Loucy (cell line): ENCODE measurements around the gene SMAD5.

ENCODE experiments used
- H2AFZ ChIP-seq: fragments of 200-600 bp; sonication (generic); 2 replicates; pipeline ENCODE4 v1.6.0; 2016; ENCODE audit warnings: antibody characterized with exemption, mild to moderate bottlenecking, low read length, moderate library complexity
- H3F3A ChIP-seq: fragments of 200-600 bp; 2 replicates; pipeline ENCODE4 v1.6.0; 2016; ENCODE audit warnings: antibody characterized with exemption, low read depth, mild to moderate bottlenecking
- H3K27me3 ChIP-seq: fragments of 200-600 bp; sonication (generic); 2 replicates; pipeline ENCODE4 v1.6.1; 2014; ENCODE audit warnings: low read length, mild to moderate bottlenecking; ENCODE audit not compliant: insufficient read depth, poor library complexity, severe bottlenecking
- H3K36me3 ChIP-seq: fragments of 200-600 bp; sonication (generic); 2 replicates; pipeline ENCODE4 v1.6.1; 2016; ENCODE audit warnings: low read length; ENCODE audit not compliant: insufficient read depth
- H3K4me1 ChIP-seq: fragments of 200-600 bp; sonication (generic); 2 replicates; pipeline ENCODE4 v1.5.1; 2014; ENCODE audit warnings: low read length, mild to moderate bottlenecking; ENCODE audit not compliant: insufficient read depth, poor library complexity, severe bottlenecking
- H3K4me2 ChIP-seq: fragments of 200-600 bp; sonication (generic); 2 replicates; pipeline ENCODE4 v1.6.0; 2014; ENCODE audit warnings: antibody characterized with exemption, low read length, low read depth, mild to moderate bottlenecking; ENCODE audit not compliant: poor library complexity, severe bottlenecking
- H3K4me3 ChIP-seq: fragments of 200-600 bp; sonication (generic); 2 replicates; pipeline ENCODE4 v1.5.1; 2014; ENCODE audit warnings: low read length, mild to moderate bottlenecking, mixed read lengths; ENCODE audit not compliant: poor library complexity, severe bottlenecking
- H3K79me2 ChIP-seq: fragments of 200-600 bp; sonication (generic); 2 replicates; pipeline ENCODE4 v1.6.1; 2014; ENCODE audit warnings: low read length; ENCODE audit not compliant: insufficient read depth
- H3K9ac ChIP-seq: fragments of 200-600 bp; sonication (generic); 2 replicates; pipeline ENCODE4 v1.6.0; 2014; ENCODE audit warnings: mild to moderate bottlenecking, low read depth, low read length, moderate library complexity; ENCODE audit not compliant: poor library complexity, severe bottlenecking
- H3K9me2 ChIP-seq: fragments of 200-600 bp; sonication (generic); replicated peaks from 2 replicates; pipeline ENCODE4 v1.6.1; 2016; ENCODE audit warnings: low read depth, low read length, mixed read lengths
- H3K9me3 ChIP-seq: fragments of 200-600 bp; sonication (generic); 2 replicates; pipeline ENCODE4 v1.6.1; 2014; ENCODE audit warnings: mild to moderate bottlenecking, antibody characterized with exemption, low read length, low read depth; ENCODE audit not compliant: insufficient read depth
- H4K20me1 ChIP-seq: fragments of 200-600 bp; sonication (generic); 2 replicates; pipeline ENCODE4 v1.6.0; 2014; ENCODE audit warnings: antibody characterized with exemption, low read length, mild to moderate bottlenecking; ENCODE audit not compliant: insufficient read depth, poor library complexity, severe bottlenecking
- CTCF ChIP-seq: fragments of 200-600 bp; sonication (generic); conservative IDR thresholded peaks from 2 replicates; pipeline ENCODE4 v1.5.1; 2014; ENCODE audit warnings: mild to moderate bottlenecking, antibody characterized with exemption, low read length
- EZH2phosphoT487 ChIP-seq: fragments of 200-600 bp; IDR thresholded peaks from 2 replicates; pipeline ENCODE4 v1.6.1; 2018; ENCODE audit warnings: antibody characterized with exemption, mild to moderate bottlenecking, moderate library complexity, borderline replicate concordance

The SMAD5 gene

GRCh38 chr5:136221340-136221739 lies 88.7 kb downstream of the SMAD5 start:
- no peaks in the 10 kb centered on the region for H3K27me3 ChIP-seq
- H3K4me2 ChIP-seq, result no peak overlapping the region
- H4K20me1 ChIP-seq, result no peaks in the 10 kb centered on the region
- no peaks in the 10 kb centered on the region for H3F3A ChIP-seq
- H3K9me2 ChIP-seq, result no peaks in the 10 kb centered on the region
- no peak for TF ChIP-seq CTCF
- TF ChIP-seq EZH2phosphoT487, result no peak
- H3K4me3 ChIP-seq, result no peak overlapping the region
- no peak overlapping the region for H3K9ac ChIP-seq
- H3K9me3 ChIP-seq, result no peaks in the 10 kb centered on the region
- H3K4me1 ChIP-seq, result no peaks in the 10 kb centered on the region
- no peak overlapping the region for H2AFZ ChIP-seq
- no peaks in the 10 kb centered on the region for H3K79me2 ChIP-seq
- H3K36me3 ChIP-seq, result no peaks in the 10 kb centered on the region

GRCh38 chr5:136222580-136223235 lies 90.1 kb downstream of the SMAD5 start:
- H3K4me2 ChIP-seq, result no peak overlapping the region
- H3K4me3 ChIP-seq, result no peak overlapping the region
- H2AFZ ChIP-seq, result no peak overlapping the region
- no peaks in the 10 kb centered on the region for H4K20me1 ChIP-seq
- H3K79me2 ChIP-seq, result no peaks in the 10 kb centered on the region
- no peaks in the 10 kb centered on the region for H3K27me3 ChIP-seq
- H3K9me3 ChIP-seq, result no peaks in the 10 kb centered on the region
- H3F3A ChIP-seq, result no peaks in the 10 kb centered on the region
- TF ChIP-seq EZH2phosphoT487 (no peak), CTCF (no peak)
- no peaks in the 10 kb centered on the region for H3K4me1 ChIP-seq
- no peaks in the 10 kb centered on the region for H3K9me2 ChIP-seq
- no peaks in the 10 kb centered on the region for H3K36me3 ChIP-seq
- no peak overlapping the region for H3K9ac ChIP-seq

- Histone ChIP-seq H2AFZ (no peak overlapping the region), H3K9me2 (no peaks in the 10 kb centered on the region), H3K27me3 (no peaks in the 10 kb centered on the region), H3K4me1 (no peaks in the 10 kb centered on the region), H3K4me3 (no peak overlapping the region), H4K20me1 (no peaks in the 10 kb centered on the region), H3K9ac (no peak overlapping the region), H3K79me2 (no peaks in the 10 kb centered on the region), H3K9me3 (no peaks in the 10 kb centered on the region), H3K36me3 (no peaks in the 10 kb centered on the region), H3F3A (no peaks in the 10 kb centered on the region), H3K4me2 (no peak overlapping the region)
- no peak for TF ChIP-seq CTCF
- no peak for TF ChIP-seq EZH2phosphoT487
Observed at GRCh38 chr5:136225796-136226195, 93.2 kb downstream of the SMAD5 start.
